Brain microvascular endothelial cell (primary cell): ENCODE data around the gene OARD1.

Source experiments
- DNase-seq: peaks from one replicate; pipeline ENCODE4 v3.0.0-alpha.2; 2020
- H3K27ac ChIP-seq: fragments of 250-450 bp; sonication (Bioruptor Pico); 2 replicates; pipeline ENCODE4 v1.5.1; 2020; ENCODE audit warnings: mild to moderate bottlenecking, moderate library complexity
- H3K27me3 ChIP-seq: fragments of 250-450 bp; sonication (Bioruptor Pico); replicated peaks from 2 replicates; pipeline ENCODE4 v1.5.1; 2020; ENCODE audit warnings: mild to moderate bottlenecking
- H3K36me3 ChIP-seq: fragments of 250-450 bp; sonication (Bioruptor Pico); replicated peaks from 2 replicates; pipeline ENCODE4 v1.5.1; 2020; ENCODE audit warnings: mild to moderate bottlenecking
- H3K4me3 ChIP-seq: 2 replicates; pipeline ENCODE4 v1.5.1; 2011; ENCODE audit warnings: low read depth, mild to moderate bottlenecking, control low read depth, low read length, moderate library complexity
- CTCF ChIP-seq: IDR thresholded peaks from 2 replicates; pipeline ENCODE4 v1.5.1; 2011; ENCODE audit warnings: low read depth, mild to moderate bottlenecking, moderate library complexity, low read length, control low read depth, inconsistent platforms; ENCODE audit errors: missing control alignments
- in situ Hi-C: cut with HindIII; loops from 2 replicates; pipeline ENCODE4 v1.10.0; 2017; ENCODE audit warnings: low sequenced_read_pairs, low pct_ligation_motif_present

The OARD1 gene

DNA sequence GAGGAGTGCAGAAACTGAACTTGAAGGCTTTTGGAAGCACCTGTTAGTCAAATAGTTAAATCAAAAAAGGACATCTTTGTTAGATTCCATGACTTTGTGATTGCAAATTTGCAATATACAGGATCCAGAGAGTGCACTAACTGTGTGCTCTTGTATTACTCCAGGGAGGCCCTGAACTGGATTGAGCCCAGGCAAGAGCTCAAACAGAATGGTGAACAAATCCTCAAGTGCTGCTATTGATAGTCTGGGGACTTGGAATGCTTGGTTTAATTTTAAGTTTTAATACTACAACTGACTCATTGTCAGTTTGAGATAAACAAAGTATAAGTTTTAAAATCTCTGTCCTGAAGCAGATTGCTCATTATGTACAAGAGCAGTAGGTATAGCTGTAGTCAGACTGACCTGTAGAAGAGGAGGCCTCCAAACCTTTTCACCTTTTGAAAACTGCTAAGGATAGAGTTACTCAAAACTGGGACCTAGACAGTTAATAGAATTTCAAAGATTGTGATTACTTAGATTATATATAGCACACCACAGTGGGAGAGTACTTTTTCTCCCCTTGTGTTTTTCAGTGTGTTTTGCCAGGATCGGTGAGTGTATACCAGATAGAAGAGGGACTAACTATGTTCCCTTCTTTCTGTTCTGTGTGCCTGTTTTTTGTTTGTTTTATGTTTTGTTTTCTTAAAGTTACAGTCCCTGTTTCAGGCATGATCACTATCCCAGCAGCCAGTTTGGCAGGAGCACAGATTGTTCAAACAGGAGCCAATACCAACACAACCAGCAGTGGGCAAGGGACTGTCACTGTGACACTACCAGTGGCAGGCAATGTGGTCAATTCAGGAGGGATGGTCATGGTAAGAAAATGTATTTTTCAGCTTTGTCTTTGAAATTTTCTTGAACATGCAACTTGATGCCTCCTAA lies 18.9 kb upstream of the OARD1 start:
- H3K27me3 ChIP-seq, result no peaks in the 10 kb centered on the region
- peaks cover 54% of the 10 kb centered on the region for H3K36me3 ChIP-seq
- no peak overlapping the region for H3K27ac ChIP-seq
- no peak for DNase-seq
- in situ Hi-C loops, result no loop called here
- TF ChIP-seq CTCF, result no peak
- no peak overlapping the region for H3K4me3 ChIP-seq

DNA sequence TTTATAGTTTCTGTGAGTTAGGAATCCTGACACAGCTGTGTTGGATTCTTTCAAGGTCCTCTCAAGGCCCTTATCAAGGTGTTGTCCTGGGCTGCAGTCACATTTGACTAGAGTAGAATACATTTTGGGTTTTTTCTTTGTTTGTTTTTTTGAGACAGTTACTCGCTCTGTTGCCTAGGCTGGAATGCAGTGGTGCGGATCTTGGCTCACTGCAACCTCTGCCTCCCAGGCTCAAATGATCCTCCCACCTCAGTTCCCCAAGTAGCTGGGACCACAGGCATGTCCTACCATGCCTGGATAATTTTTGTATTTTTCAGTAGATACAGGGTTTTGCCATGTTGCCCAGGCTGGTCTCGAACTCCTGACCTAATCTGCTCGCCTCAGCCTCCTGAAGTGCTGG lies 16.3 kb upstream of the OARD1 start:
- Histone ChIP-seq H3K36me3 (peaks cover 38% of the 10 kb centered on the region), H3K27me3 (no peaks in the 10 kb centered on the region), H3K4me3 (no peak overlapping the region), H3K27ac (no peak overlapping the region)
- TF ChIP-seq CTCF, result no peak
- peak; percentile 4 for DNase-seq
- in situ Hi-C loops, result no loop called here

- Histone ChIP-seq H3K27me3 (no peaks in the 10 kb centered on the region), H3K4me3 (no peak overlapping the region), H3K36me3 (peaks cover 28% of the 10 kb centered on the region), H3K27ac (no peak overlapping the region)
- DNase-seq, result no peak
- TF ChIP-seq CTCF, result no peak
- in situ Hi-C loops, result no loop called here
Measured at GRCh38 chr6:41085182-41085581, 13.0 kb upstream of the OARD1 start.

GRCh38 chr6:41083072-41083471 lies 10.9 kb upstream of the OARD1 start:
- H3K4me3 ChIP-seq, result no peak overlapping the region

DNA sequence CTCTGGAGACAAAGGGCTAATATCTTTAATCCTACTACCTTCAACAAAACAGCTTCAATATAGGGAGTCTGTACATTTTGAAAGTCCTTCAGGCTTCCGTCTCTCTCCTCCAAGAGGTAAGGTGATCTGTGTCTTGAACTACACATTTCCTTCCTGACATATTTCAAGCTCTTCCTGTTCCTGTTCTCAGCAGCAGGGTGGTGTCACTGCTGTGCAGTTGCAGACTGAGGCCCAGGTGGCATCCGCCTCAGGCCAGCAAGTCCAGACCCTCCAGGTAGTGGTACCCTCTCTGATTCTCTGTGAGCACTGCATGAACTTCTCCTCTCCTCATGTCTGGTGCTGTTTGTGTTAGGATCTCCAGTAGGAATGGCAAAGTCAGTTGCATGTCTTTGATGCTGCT lies 8.5 kb upstream of the OARD1 start:
- peaks cover 17% of the 10 kb centered on the region for H3K36me3 ChIP-seq
- in situ Hi-C loops, result no loop called here
- no peak overlapping the region for H3K4me3 ChIP-seq
- no peak overlapping the region for H3K27ac ChIP-seq
- no peaks in the 10 kb centered on the region for H3K27me3 ChIP-seq
- no peak for DNase-seq
- no peak for TF ChIP-seq CTCF

More at GRCh38 chr6:41083072-41083471, 10.9 kb upstream of the OARD1 start:
- no peak for TF ChIP-seq CTCF
- DNase-seq, result no peak
- in situ Hi-C loops, result no loop called here
- H3K27ac ChIP-seq, result no peak overlapping the region
- H3K36me3 ChIP-seq, result peaks cover 17% of the 10 kb centered on the region
- no peaks in the 10 kb centered on the region for H3K27me3 ChIP-seq

DNA sequence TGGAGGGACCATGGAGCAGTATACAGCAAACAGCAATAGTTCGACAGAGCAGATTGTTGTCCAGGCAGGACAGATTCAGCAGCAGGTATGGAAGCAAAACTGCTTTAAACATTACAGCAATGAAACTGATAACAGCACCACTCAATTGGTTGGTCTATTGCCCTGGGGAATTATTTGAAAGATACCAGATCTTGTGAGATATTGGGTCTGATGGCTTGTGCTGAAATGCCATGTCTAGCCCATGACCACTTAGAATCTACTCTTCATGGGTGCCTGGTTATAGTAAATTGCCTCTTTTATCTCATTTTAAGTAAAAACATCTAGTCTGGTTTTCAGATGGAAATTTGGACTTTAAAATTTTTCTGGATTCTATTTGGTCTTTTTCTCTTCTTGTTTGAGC lies 6.9 kb upstream of the OARD1 start:
- no peak overlapping the region for H3K4me3 ChIP-seq
- in situ Hi-C loops, result no loop called here

More for the DNA sequence above, 6.9 kb upstream of the OARD1 start:
- Histone ChIP-seq H3K36me3 (peaks cover 14% of the 10 kb centered on the region), H3K27ac (no peak overlapping the region), H3K27me3 (no peaks in the 10 kb centered on the region)
- DNase-seq, result no peak
- no peak for TF ChIP-seq CTCF
